Stomach (tissue), 4 donors: ENCODE results near the gene TTC7B.

Source experiments
- CTCF ChIP-seq, 7 experiments: fragments of 450-650 bp in 4 of 7; fragments of 200-600 bp in 3 of 7; sonication (generic) in 3 of 7; IDR thresholded peaks; one replicate each; pipeline ENCODE4 v1.5.1; 2016 to 2019; ENCODE audit warnings: antibody characterized with exemption in 7 of 7, control low read depth in 2 of 7, mild to moderate bottlenecking in 1 of 7
- EP300 ChIP-seq: sonication (generic); formaldehyde crosslinking; IDR thresholded peaks from one replicate; pipeline ENCODE4 v1.6.1; 2017; ENCODE audit warnings: antibody characterized with exemption
- POLR2A ChIP-seq, 4 donors: fragments of 450-650 bp; IDR thresholded peaks; one replicate each; pipeline ENCODE4 v1.6.1; 2016; ENCODE audit warnings: antibody characterized with exemption in 4 of 4, control low read depth in 2 of 4, mild to moderate bottlenecking in 1 of 4, moderate library complexity in 1 of 4
- POLR2AphosphoS5 ChIP-seq, 3 donors: sonication (generic); formaldehyde crosslinking; IDR thresholded peaks; one replicate each; pipeline ENCODE4 v1.6.1; 2016; ENCODE audit warnings: antibody characterized with exemption in 3 of 3

GRCh38 chr14:90805662-90806540 is 10.3 kb downstream of the TTC7B start:
- TF ChIP-seq POLR2AphosphoS5 (IDR thresholded peaks at IDR 0.05) (no peak), POLR2A (IDR thresholded peaks at IDR 0.05) (no peak), CTCF (IDR thresholded peaks at IDR 0.05) (no peak), EP300 (no peak)
